ENCODE results near the gene DNAJB13.

DNA sequence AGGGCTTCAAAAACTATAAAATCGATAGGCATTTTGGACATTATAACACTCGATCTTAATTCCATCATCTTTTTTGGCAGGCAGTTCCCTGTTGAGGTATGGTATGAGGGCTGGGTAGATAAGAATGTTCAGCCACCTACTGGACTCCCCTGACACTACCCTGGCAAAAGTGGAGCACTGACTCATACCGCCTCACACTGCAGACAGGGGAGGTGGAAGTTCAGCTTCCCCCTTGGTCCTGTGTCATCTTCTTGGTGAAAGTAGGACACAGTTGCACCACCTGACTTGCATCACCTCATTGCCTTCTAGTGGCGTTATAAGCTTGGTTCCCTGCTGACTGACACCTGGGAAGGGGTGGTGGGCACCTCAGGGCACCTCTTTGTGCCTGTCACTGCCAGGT, 43.6 kb upstream of the DNAJB13 start:
- TF ChIP-seq, protein P1, sequence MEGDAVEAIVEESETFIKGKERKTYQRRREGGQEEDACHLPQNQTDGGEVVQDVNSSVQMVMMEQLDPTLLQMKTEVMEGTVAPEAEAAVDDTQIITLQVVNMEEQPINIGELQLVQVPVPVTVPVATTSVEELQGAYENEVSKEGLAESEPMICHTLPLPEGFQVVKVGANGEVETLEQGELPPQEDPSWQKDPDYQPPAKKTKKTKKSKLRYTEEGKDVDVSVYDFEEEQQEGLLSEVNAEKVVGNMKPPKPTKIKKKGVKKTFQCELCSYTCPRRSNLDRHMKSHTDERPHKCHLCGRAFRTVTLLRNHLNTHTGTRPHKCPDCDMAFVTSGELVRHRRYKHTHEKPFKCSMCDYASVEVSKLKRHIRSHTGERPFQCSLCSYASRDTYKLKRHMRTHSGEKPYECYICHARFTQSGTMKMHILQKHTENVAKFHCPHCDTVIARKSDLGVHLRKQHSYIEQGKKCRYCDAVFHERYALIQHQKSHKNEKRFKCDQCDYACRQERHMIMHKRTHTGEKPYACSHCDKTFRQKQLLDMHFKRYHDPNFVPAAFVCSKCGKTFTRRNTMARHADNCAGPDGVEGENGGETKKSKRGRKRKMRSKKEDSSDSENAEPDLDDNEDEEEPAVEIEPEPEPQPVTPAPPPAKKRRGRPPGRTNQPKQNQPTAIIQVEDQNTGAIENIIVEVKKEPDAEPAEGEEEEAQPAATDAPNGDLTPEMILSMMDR (tag by site-specific recombination; IDR thresholded peaks at IDR 0.05), result no peak
- no peak for TF ChIP-seq ZNF394 (tag by site-specific recombination; IDR thresholded peaks at IDR 0.05; ENCODE audit: borderline replicate concordance)
- TF ChIP-seq, protein P2, sequence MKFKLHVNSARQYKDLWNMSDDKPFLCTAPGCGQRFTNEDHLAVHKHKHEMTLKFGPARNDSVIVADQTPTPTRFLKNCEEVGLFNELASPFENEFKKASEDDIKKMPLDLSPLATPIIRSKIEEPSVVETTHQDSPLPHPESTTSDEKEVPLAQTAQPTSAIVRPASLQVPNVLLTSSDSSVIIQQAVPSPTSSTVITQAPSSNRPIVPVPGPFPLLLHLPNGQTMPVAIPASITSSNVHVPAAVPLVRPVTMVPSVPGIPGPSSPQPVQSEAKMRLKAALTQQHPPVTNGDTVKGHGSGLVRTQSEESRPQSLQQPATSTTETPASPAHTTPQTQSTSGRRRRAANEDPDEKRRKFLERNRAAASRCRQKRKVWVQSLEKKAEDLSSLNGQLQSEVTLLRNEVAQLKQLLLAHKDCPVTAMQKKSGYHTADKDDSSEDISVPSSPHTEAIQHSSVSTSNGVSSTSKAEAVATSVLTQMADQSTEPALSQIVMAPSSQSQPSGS (tag by site-specific recombination; IDR thresholded peaks at IDR 0.05; ENCODE audit: low read depth), result no peak
- no peak for TF ChIP-seq ZFP69B (tag by site-specific recombination; IDR thresholded peaks at IDR 0.05)
- TF ChIP-seq, protein P3, sequence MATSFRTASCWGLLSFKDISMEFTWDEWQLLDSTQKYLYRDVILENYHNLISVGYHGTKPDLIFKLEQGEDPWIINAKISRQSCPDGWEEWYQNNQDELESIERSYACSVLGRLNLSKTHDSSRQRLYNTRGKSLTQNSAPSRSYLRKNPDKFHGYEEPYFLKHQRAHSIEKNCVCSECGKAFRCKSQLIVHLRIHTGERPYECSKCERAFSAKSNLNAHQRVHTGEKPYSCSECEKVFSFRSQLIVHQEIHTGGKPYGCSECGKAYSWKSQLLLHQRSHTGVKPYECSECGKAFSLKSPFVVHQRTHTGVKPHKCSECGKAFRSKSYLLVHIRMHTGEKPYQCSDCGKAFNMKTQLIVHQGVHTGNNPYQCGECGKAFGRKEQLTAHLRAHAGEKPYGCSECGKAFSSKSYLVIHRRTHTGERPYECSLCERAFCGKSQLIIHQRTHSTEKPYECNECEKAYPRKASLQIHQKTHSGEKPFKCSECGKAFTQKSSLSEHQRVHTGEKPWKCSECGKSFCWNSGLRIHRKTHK (tag by site-specific recombination; IDR thresholded peaks at IDR 0.05), result no peak
- TF ChIP-seq, protein P4, sequence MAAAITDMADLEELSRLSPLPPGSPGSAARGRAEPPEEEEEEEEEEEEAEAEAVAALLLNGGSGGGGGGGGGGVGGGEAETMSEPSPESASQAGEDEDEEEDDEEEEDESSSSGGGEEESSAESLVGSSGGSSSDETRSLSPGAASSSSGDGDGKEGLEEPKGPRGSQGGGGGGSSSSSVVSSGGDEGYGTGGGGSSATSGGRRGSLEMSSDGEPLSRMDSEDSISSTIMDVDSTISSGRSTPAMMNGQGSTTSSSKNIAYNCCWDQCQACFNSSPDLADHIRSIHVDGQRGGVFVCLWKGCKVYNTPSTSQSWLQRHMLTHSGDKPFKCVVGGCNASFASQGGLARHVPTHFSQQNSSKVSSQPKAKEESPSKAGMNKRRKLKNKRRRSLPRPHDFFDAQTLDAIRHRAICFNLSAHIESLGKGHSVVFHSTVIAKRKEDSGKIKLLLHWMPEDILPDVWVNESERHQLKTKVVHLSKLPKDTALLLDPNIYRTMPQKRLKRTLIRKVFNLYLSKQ (tag by site-specific recombination; IDR thresholded peaks at IDR 0.05; ENCODE audit: borderline replicate concordance), result no peak
- TF ChIP-seq, protein P5, sequence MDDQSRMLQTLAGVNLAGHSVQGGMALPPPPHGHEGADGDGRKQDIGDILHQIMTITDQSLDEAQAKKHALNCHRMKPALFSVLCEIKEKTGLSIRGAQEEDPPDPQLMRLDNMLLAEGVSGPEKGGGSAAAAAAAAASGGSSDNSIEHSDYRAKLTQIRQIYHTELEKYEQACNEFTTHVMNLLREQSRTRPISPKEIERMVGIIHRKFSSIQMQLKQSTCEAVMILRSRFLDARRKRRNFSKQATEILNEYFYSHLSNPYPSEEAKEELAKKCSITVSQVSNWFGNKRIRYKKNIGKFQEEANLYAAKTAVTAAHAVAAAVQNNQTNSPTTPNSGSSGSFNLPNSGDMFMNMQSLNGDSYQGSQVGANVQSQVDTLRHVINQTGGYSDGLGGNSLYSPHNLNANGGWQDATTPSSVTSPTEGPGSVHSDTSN (CRISPR knock-in tag; IDR thresholded peaks at IDR 0.05), result no peak
- TF ChIP-seq, protein P6, sequence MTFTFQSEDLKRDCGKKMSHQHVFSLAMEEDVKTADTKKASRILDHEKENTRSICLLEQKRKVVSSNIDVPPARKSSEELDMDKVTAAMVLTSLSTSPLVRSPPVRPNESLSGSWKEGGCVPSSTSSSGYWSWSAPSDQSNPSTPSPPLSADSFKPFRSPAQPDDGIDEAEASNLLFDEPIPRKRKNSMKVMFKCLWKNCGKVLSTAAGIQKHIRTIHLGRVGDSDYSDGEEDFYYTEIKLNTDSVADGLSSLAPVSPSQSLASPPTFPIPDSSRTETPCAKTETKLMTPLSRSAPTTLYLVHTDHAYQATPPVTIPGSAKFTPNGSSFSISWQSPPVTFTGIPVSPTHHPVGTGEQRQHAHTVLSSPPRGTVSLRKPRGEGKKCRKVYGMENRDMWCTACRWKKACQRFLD (tag by site-specific recombination; IDR thresholded peaks at IDR 0.05), result no peak
- TF ChIP-seq ZNF768 (tag by site-specific recombination; IDR thresholded peaks at IDR 0.05), result no peak

Measured in HEK293 (cell line).